LoVo (cell line): ENCODE data around the gene SLCO1A2.
"Not testable (repeated sequence)": the region's sequence is repeated elsewhere in the genome, so short reads cannot be mapped to it uniquely, and the experiment has no call there.

Source experiments
- DNase-seq: peaks from one replicate; pipeline ENCODE4 v3.0.0-alpha.2; 2016; ENCODE audit warnings: low spot score

The SLCO1A2 gene

GRCh38 chr12:21334771-21335325 is at the start of gene SLCO1A2:
Gene SLCO1A2, minus strand, starts transcription at chr12:21334917. Its CDS starts 270 bp downstream, at chr12:21334647.
- DNase-seq: no peak

- DNase-seq: peak; percentile 29
Measured at GRCh38 chr12:21384261-21384660, 49.5 kb upstream of the SLCO1A2 start.

GRCh38 chr12:21381320-21381719 is 46.6 kb upstream of the SLCO1A2 start:
- not testable (repeated sequence) for DNase-seq

- DNase-seq: no peak
Measured at GRCh38 chr12:21379218-21379617, 44.5 kb upstream of the SLCO1A2 start.

GRCh38 chr12:21372602-21373001 is 37.9 kb upstream of the SLCO1A2 start, which contains the start of gene IAPP:
Gene IAPP, plus strand, starts transcription at chr12:21372902. Its CDS starts 450 bp downstream, at chr12:21373352.
- no peak for DNase-seq

- no peak for DNase-seq
Measured at GRCh38 chr12:21370845-21371449, 36.2 kb upstream of the SLCO1A2 start.

GRCh38 chr12:21369141-21369980 is 34.6 kb upstream of the SLCO1A2 start:
- DNase-seq: no peak

GRCh38 chr12:21360632-21361031 is 25.9 kb upstream of the SLCO1A2 start:
- not testable (repeated sequence) for DNase-seq

GRCh38 chr12:21354641-21355040 is 19.9 kb upstream of the SLCO1A2 start:
- DNase-seq: no peak

GRCh38 chr12:21353948-21354347 is 19.2 kb upstream of the SLCO1A2 start:
- DNase-seq: no peak

- no peak for DNase-seq
Measured at GRCh38 chr12:21353487-21353886, 18.8 kb upstream of the SLCO1A2 start.

- DNase-seq: no peak
Measured at GRCh38 chr12:21350975-21351374, 16.3 kb upstream of the SLCO1A2 start.

GRCh38 chr12:21346542-21347205 is 12.0 kb upstream of the SLCO1A2 start:
- no peak for DNase-seq

GRCh38 chr12:21343636-21344035 is 8.9 kb upstream of the SLCO1A2 start:
- no peak for DNase-seq

- DNase-seq: no peak
Measured at GRCh38 chr12:21341769-21342168, 7.1 kb upstream of the SLCO1A2 start.

- no peak for DNase-seq
Measured at GRCh38 chr12:21340403-21340802, 5.7 kb upstream of the SLCO1A2 start.

- no peak for DNase-seq
Measured at GRCh38 chr12:21339921-21340320, 5.2 kb upstream of the SLCO1A2 start.

GRCh38 chr12:21337959-21338744 is 3.4 kb upstream of the SLCO1A2 start:
- DNase-seq: no peak

GRCh38 chr12:21337453-21337852 is 2.7 kb upstream of the SLCO1A2 start:
- no peak for DNase-seq

GRCh38 chr12:21336656-21337055 is 1.9 kb upstream of the SLCO1A2 start:
- no peak for DNase-seq

- no peak for DNase-seq
Measured at GRCh38 chr12:21330682-21331253, 3.9 kb downstream of the SLCO1A2 start.
